IPS DF 6.9 (cell line): ENCODE measurements around the gene NME8.
A peak's percentile ranks its signal among the peaks of the same experiment; 100 is the strongest.

Experiments used
- DNase-seq: peaks from one replicate; pipeline ENCODE4 v3.0.0-alpha.2; 2013; ENCODE audit warnings: low read depth, low spot score
- H3K27ac ChIP-seq: one replicate; pipeline ENCODE4 v1.5.1; 2013; ENCODE audit warnings: low read length, control low read depth
- H3K27me3 ChIP-seq: 2 replicates; pipeline ENCODE4 v1.6.1; 2013; ENCODE audit warnings: mild to moderate bottlenecking, low read length; ENCODE audit not compliant: control insufficient read depth, insufficient read depth
- H3K36me3 ChIP-seq: 2 replicates; pipeline ENCODE4 v1.6.1; 2013; ENCODE audit warnings: low read length; ENCODE audit not compliant: control insufficient read depth, insufficient read depth
- H3K4me1 ChIP-seq: 2 replicates; pipeline ENCODE4 v1.6.1; 2013; ENCODE audit warnings: low read length; ENCODE audit not compliant: control insufficient read depth, insufficient read depth
- H3K4me3 ChIP-seq: 2 replicates; pipeline ENCODE4 v1.5.1; 2013; ENCODE audit warnings: mild to moderate bottlenecking, low read length
- H3K9me3 ChIP-seq: 2 replicates; pipeline ENCODE4 v1.6.1; 2013; ENCODE audit warnings: low read length, inconsistent platforms; ENCODE audit not compliant: control insufficient read depth, insufficient read depth
- WGBS: extraction: QIAGEN DNeasy Blood & Tissue Kit; methylation state at CpG from one replicate; pipeline ENCODE4 v1.1.7; 2013; ENCODE audit warnings: mixed read lengths, missing lambda C conversion rate; ENCODE audit not compliant: insufficient read length, insufficient coverage; 5-methylcytosine and 5-hydroxymethylcytosine counted together

The NME8 gene

GRCh38 chr7:37823557-37823956 lies 24.8 kb upstream of the NME8 start:
- no CpG with 5 or more reads among the region's 2 CpGs for WGBS
- no peak for DNase-seq
- H3K27me3 ChIP-seq = no peaks in the 10 kb centered on the region
- no peaks in the 10 kb centered on the region for H3K4me1 ChIP-seq
- H3K27ac ChIP-seq = no peak overlapping the region
- H3K4me3 ChIP-seq = no peak overlapping the region
- no peaks in the 10 kb centered on the region for H3K36me3 ChIP-seq
- H3K9me3 ChIP-seq = no peaks in the 10 kb centered on the region

- no peak overlapping the region for H3K4me3 ChIP-seq
- H3K27ac ChIP-seq = no peak overlapping the region
- no peaks in the 10 kb centered on the region for H3K9me3 ChIP-seq
- WGBS = no CpG with 5 or more reads among the region's 3 CpGs
- no peaks in the 10 kb centered on the region for H3K36me3 ChIP-seq
- H3K4me1 ChIP-seq = no peaks in the 10 kb centered on the region
- DNase-seq = no peak
- no peaks in the 10 kb centered on the region for H3K27me3 ChIP-seq
These were observed 23.4 kb upstream of the NME8 start for GRCh38 chr7:37825038-37825437.

- no peak for DNase-seq
- WGBS = no CpG with 5 or more reads among the region's 4 CpGs
- H3K27me3 ChIP-seq = no peaks in the 10 kb centered on the region
These were observed 21.6 kb upstream of the NME8 start for GRCh38 chr7:37826825-37827224.

GRCh38 chr7:37831244-37831643 lies 17.2 kb upstream of the NME8 start:
- no CpG with 5 or more reads among the region's 2 CpGs for WGBS
- H3K27ac ChIP-seq = no peak overlapping the region
- no peak overlapping the region for H3K4me3 ChIP-seq
- H3K4me1 ChIP-seq = no peaks in the 10 kb centered on the region
- DNase-seq = no peak
- no peaks in the 10 kb centered on the region for H3K9me3 ChIP-seq
- H3K27me3 ChIP-seq = no peaks in the 10 kb centered on the region
- H3K36me3 ChIP-seq = no peaks in the 10 kb centered on the region

More at GRCh38 chr7:37826825-37827224, 21.6 kb upstream of the NME8 start:
- Histone ChIP-seq H3K4me1 (no peaks in the 10 kb centered on the region), H3K9me3 (no peaks in the 10 kb centered on the region), H3K27ac (no peak overlapping the region), H3K36me3 (no peaks in the 10 kb centered on the region), H3K4me3 (no peak overlapping the region)

GRCh38 chr7:37832194-37832593 lies 16.2 kb upstream of the NME8 start:
- Histone ChIP-seq H3K4me3 (no peak overlapping the region), H3K27me3 (no peaks in the 10 kb centered on the region), H3K9me3 (no peaks in the 10 kb centered on the region), H3K36me3 (no peaks in the 10 kb centered on the region), H3K27ac (no peak overlapping the region), H3K4me1 (no peaks in the 10 kb centered on the region)
- whole genome bisulfite sequencing = no CpG with 5 or more reads among the region's 4 CpGs
- no peak for DNase-seq

GRCh38 chr7:37833107-37833817 lies 15.1 kb upstream of the NME8 start:
- Histone ChIP-seq H3K27ac (no peak overlapping the region), H3K36me3 (no peaks in the 10 kb centered on the region), H3K27me3 (no peaks in the 10 kb centered on the region), H3K4me3 (no peak overlapping the region), H3K9me3 (no peaks in the 10 kb centered on the region), H3K4me1 (no peaks in the 10 kb centered on the region)
- DNase-seq = peak; percentile 45
- WGBS = no CpG with 5 or more reads among the region's 21 CpGs

- H3K4me1 ChIP-seq = no peaks in the 10 kb centered on the region
- no peaks in the 10 kb centered on the region for H3K27me3 ChIP-seq
- H3K9me3 ChIP-seq = no peaks in the 10 kb centered on the region
- WGBS = no CpG with 5 or more reads among the region's 3 CpGs
- no peaks in the 10 kb centered on the region for H3K36me3 ChIP-seq
- no peak overlapping the region for H3K4me3 ChIP-seq
- DNase-seq = no peak
- no peak overlapping the region for H3K27ac ChIP-seq
These were observed 14.6 kb upstream of the NME8 start for GRCh38 chr7:37833818-37834146.

GRCh38 chr7:37853468-37853867 lies 5.1 kb downstream of the NME8 start:
- Histone ChIP-seq H3K36me3 (no peaks in the 10 kb centered on the region), H3K27me3 (no peaks in the 10 kb centered on the region), H3K9me3 (no peaks in the 10 kb centered on the region), H3K27ac (no peak overlapping the region), H3K4me1 (no peaks in the 10 kb centered on the region), H3K4me3 (no peak overlapping the region)
- DNase-seq = no peak
- no CpG with 5 or more reads among the region's 2 CpGs for WGBS

- Histone ChIP-seq H3K27ac (no peak overlapping the region), H3K36me3 (no peaks in the 10 kb centered on the region), H3K9me3 (no peaks in the 10 kb centered on the region), H3K4me3 (no peak overlapping the region), H3K27me3 (no peaks in the 10 kb centered on the region), H3K4me1 (no peaks in the 10 kb centered on the region)
- DNase-seq = no peak
- WGBS = no CpG with 5 or more reads among the region's 6 CpGs
These were observed 33.7 kb downstream of the NME8 start for GRCh38 chr7:37882086-37882485.

- no peak overlapping the region for H3K4me3 ChIP-seq
- H3K27ac ChIP-seq = no peak overlapping the region
- no peaks in the 10 kb centered on the region for H3K36me3 ChIP-seq
- H3K9me3 ChIP-seq = no peaks in the 10 kb centered on the region
- H3K4me1 ChIP-seq = no peaks in the 10 kb centered on the region
- H3K27me3 ChIP-seq = no peaks in the 10 kb centered on the region
- no peak for DNase-seq
These were observed 45.0 kb downstream of the NME8 start for GRCh38 chr7:37893359-37893758.

- no peaks in the 10 kb centered on the region for H3K4me1 ChIP-seq
- no peaks in the 10 kb centered on the region for H3K36me3 ChIP-seq
- WGBS = 100% methylated on average over 1 of the region's 3 CpGs
- no peaks in the 10 kb centered on the region for H3K9me3 ChIP-seq
- H3K4me3 ChIP-seq = no peak overlapping the region
- no peaks in the 10 kb centered on the region for H3K27me3 ChIP-seq
- no peak for DNase-seq
- no peak overlapping the region for H3K27ac ChIP-seq
These were observed 46.3 kb downstream of the NME8 start for GRCh38 chr7:37894671-37895070.
